NCI-H2171 (cell line): ENCODE results near the gene TFAP2C.
"Not testable (repeated sequence)": the region's sequence is repeated elsewhere in the genome, so short reads cannot be mapped to it uniquely, and the experiment has no call there.

Experiments used
- DNase-seq: peaks from one replicate; lab custom pipeline; 2025; lab: John Stamatoyannopoulos, UW

The TFAP2C gene

DNA sequence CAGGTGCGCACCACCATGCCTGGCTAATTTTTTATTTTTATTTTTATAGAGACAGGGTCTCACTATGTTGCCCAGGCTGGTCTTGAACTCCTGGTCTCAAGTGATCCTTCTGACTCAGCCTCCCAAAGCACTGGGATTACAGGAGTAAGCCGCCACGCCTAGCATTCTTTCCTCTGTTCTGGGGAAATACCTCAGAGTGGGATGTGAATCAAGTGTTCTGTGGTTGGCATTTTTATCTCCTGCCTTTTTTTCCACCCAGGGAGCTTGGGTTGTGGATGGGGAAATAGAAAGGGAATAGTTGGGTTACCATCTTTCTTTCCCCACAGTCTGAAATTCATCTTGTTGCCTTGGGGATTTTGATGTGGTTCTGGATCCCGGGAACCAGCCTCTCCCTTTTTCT lies 24.1 kb downstream of the TFAP2C start:
- no peak for DNase-seq

DNA sequence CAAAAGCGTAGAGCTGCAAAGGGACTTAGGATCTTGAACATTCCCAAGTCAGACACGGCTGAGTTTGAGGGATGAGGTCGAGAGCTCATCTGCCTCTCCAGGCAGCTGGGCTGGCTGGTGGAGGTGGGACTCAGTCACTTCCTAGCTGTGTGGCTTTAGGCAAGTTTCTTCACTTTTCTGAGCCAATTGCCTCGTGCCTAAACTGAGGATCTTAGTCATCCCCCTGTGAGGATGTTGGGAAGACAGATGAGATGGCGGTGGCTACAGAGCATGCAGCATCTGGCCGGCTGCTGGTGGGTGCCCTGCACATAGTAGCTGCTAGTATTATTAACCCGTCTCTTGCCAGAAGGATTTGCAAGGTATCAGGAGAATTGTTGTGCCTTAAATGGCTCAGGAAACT lies 27.5 kb downstream of the TFAP2C start:
- DNase-seq, result no peak

DNA sequence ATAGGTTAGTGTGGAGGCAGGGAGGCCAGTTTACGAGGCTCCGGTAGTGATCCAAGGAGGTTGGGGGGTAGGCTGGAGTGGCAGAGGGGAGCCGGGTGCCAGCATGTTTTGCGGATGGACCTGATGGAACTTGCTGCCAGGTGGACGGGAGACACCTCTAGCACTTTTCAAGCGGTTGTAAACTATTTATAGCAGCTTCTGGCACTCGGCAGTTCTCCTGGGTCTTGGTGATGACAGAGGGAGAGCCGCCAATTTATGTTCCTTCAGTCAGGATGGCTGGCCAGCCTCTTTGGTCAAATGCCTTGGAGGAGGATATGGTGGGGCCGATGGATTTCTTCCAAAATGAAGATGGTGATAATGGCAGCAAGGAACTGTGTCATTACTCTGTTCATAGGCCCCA lies 28.8 kb downstream of the TFAP2C start:
- no peak for DNase-seq

DNA sequence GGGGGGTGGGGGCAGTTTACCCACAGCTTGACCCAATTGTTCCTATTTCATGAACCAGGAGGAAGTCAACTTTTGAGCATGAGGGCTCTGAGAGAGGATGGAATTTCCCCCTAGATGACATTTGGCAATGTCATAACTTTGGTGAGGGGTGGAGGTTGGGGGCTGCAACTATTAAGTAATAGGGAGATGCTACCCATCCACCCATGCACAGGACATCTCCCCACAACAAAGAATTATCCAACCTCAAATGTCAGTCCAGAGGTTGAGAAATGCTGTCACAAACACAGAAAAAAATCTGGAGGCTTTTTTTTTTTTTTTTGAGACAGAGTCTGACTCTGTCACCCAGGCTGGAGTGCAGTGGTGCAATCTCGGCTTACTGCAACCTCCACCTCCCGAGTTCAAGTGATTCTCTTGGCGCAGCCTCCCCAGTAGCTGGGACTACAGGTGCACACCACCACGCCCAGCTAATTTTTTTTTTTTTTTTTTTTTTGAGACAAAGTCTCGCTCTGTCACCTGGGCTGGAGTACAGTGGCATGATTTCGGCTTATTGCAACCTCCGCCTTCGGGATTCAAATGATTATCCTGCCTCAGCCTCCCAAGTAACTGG lies 29.3 kb downstream of the TFAP2C start:
- DNase-seq, result not testable (repeated sequence)

GRCh38 chr20:56663660-56664059 lies 34.6 kb downstream of the TFAP2C start:
- no peak for DNase-seq

- DNase-seq, result no peak
Measured at GRCh38 chr20:56664796-56665195, 35.7 kb downstream of the TFAP2C start.

DNA sequence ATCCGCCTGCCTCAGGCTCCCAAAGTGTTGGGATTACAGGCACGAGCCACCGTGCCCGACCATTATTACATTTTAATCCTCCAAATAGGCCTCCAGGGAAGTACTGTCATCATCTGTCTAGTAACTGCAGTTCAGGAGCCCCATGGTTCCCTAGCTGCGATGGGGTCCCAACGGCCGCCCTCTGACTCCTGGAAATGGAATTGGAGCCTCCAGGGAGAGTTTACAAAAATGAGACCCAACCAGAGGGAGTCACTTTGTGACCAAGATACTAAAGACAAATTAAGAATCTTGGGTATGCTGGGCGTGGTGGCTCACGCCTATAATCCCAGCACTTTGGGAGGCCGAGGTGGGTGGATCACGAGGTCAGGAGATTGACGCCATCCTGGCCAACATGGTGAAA lies 36.7 kb downstream of the TFAP2C start:
- DNase-seq, result no peak

DNA sequence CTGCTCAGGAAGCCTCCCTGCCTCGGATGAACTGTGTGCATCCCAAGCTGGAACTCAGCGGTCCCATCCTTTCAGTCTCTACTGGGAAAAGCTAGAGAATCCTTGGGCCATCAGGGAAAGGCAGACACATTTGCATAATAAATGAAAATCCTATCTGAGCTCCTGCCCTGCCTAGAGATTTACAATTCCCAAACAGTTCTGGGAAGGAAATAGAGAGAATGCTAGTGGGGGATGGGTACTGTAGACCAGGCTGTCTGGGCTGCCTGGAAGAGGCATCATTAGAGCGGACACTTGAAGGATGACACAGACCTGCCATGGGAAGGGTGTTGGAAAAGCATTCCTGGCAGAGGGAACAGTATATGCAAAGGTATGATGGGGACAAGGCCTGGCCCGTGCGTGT lies 44.3 kb downstream of the TFAP2C start:
- DNase-seq, result no peak

- no peak for DNase-seq
Measured at GRCh38 chr20:56676001-56676400, 46.9 kb downstream of the TFAP2C start.

DNA sequence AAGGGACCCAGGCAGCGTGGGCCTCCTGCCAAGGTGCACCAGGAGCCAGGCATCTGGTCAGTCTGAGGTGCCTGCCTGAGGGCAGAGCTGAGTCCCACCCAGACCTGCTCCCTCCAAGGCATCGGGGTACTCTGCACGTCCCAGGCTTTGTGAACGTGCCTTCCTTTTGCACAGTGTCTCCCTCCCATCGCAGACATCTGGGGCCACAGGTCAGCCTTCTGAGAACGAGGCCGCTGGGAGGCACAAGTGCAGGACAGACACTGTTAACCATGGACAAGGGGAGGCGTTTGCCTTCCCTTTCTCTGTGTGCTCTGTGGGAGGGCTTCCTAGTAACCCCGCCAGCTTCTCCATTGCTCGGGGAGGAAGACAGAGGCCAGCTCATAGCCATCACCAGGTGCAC lies 47.6 kb downstream of the TFAP2C start:
- DNase-seq, result no peak

DNA sequence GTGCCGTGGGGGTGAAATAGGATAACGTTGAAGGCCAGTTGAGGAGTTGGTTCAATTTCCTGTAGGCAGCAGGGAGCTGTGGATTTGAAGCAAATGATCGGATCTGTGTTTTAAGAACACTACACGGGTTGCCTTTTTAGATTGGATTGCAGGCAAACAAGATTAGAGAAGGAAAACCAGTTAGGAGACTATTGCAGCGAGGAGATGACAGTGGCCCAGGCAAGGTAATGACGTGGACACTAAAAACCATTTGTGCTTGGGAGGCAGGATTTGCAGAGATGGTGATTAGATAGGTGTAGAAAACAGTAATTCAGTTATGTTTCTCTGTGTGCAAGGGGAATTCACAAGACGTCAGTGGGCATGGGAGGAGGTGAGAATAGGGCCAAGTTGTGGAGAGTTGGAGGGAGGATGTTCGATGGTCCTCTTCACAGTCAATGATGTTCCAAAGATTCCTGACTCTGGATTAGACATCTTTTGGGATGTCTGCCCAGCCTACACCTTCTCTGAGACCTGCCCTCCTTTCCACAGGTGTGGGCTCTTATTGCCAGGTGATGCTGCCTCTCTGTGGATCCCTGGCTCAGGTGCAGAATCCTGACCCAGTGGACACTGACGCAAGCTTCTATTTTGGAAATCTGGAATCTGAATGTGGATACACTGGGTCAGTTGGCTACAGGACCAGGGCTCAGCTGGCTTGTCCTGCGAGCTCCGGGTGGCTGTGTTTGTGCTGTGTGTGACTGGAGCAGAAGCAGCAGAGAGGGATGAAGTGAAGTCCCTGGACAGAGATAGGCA lies 54.2 kb downstream of the TFAP2C start:
- DNase-seq, result no peak

DNA sequence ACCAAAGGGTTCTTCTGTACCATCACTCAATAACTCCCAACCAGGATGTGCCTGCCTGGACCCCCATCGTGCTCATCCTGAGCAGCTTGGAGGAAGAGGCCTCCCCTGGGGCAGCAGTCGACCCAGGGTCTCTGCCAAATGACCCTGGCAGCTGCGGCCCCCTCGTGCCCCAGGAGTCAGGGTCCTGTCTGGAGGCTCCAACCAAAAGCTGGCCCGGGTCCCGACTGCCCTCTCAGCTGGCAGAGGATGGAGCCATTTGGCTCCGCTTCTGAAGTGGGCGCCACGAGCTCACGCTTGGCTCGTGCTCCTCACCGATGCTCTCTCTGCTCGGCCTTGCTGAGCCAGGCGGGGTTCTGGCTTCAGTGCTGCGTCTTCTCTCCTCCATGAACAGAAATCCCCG lies 56.8 kb downstream of the TFAP2C start:
- DNase-seq, result no peak

DNA sequence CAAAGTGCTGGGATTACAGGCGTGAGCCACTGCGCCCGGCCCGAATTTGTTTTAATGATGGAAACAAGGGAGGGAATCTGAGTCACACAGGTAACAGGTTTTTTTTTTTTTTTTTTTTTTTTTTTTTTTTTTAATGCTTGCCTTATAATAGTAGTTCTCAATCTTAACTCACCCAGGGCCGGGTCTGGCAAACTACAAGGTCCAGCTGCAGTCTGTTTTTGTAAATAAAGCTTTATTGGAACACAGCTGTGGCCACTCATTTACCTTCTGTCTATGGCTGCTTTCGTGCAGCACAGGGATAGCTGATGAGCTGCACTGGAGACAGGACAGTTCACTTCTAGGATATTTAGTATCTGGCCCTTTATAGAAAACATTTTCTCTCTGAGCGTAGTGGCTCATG lies 58.0 kb downstream of the TFAP2C start:
- DNase-seq, result no peak

DNA sequence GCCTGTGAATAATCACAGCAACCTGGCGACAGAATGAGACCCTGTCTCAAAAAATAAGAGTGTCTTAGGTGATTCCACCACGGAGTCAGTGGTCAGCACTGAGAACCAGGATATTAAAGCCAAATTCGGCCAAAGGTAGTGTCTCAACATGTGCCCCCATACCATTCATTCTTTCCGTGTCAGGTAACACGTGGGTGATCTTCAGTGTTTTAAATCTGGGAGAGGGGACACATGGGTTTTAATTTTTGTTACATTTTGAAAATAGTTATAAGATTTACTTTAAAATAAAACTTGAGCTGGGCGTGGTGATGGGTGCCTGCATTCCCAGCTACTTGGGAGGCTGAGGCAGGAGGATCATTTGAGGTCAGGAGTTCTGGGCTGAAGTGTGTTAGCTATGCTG lies 59.0 kb downstream of the TFAP2C start:
- DNase-seq, result no peak
